Measurements from ENCODE around the gene IRX4.

IRX4 gene

DNA sequence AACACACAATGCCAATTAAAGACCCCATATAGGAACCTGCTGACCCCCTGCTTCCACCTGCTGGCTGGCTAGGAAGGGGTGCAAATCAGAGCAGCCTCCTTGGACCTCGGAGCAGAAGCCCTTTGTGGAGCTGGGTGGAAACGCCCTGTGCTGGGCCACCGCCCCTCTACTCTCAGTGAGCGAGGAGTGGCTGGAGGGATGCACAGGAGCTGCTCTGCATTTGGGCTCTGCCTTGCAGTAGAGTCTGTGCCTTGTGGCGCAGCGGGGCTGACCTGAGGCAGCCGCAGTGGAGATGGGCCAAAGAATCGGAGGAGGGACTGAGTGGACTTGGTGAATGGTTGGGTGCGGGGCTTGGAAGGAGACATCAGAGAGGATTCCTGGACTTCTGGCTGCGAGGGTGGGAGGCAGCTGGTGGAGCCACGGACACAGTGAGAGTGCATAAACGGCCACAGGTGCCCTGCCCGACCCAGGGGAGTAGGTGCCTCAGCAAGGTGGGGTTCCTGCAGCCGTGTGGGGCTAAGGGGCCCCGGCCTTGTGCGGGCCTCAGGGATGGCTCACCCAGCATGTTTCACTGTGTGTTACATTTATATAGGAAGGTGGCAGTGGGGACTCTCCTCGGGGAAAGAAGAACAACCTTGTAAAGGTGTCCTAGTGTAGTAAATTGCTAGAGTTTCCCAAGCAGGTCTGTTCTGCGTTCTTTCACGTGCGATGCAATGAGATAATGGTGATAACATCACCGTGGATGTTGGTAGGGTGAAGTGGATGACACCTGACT, 14.1 kb upstream of the IRX4 start:
- DNase-seq (ENCODE audit: extremely low read depth, low read depth), result no peak
- no peak for TF ChIP-seq CTCF (IDR thresholded peaks at IDR 0.05; ENCODE audit: low read depth, low read length)

GRCh38 chr5:1895739-1896420, 13.2 kb upstream of the IRX4 start:
- no peak for TF ChIP-seq CTCF (IDR thresholded peaks at IDR 0.05; ENCODE audit: low read depth, low read length)
- no peak for DNase-seq (ENCODE audit: extremely low read depth, low read depth)

- DNase-seq (ENCODE audit: extremely low read depth, low read depth), result no peak
- TF ChIP-seq CTCF (IDR thresholded peaks at IDR 0.05; ENCODE audit: low read depth, low read length), result no peak
Observed at GRCh38 chr5:1894243-1894642, 11.5 kb upstream of the IRX4 start.

GRCh38 chr5:1893754-1894153, 11.0 kb upstream of the IRX4 start:
- no peak for DNase-seq (ENCODE audit: extremely low read depth, low read depth)
- no peak for TF ChIP-seq CTCF (IDR thresholded peaks at IDR 0.05; ENCODE audit: low read depth, low read length)

- TF ChIP-seq CTCF (IDR thresholded peaks at IDR 0.05; ENCODE audit: low read depth, low read length), result no peak
- no peak for DNase-seq (ENCODE audit: extremely low read depth, low read depth)
Observed at GRCh38 chr5:1892685-1893445, 10.1 kb upstream of the IRX4 start.

DNA sequence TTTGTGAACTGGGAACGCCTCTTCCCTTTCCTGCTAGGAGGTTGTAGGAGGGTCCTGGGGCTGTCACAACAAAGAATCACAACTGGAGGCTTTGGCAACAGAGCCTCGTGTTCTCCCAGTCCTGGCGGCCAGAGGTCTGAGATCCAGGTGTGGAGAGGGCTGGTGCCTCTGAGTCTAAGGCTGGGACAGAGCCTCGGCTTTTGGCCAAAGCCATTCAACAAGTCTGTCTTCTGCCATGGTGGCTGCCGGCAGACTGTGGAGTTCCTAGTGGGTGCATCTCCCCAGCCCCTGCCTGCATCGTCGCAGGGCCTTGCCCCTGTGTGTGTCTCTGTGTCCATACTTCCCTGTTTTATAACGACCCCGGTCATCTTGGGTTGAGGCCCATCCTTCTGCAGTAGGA, 9.5 kb upstream of the IRX4 start:
- DNase-seq (ENCODE audit: extremely low read depth, low read depth), result no peak
- TF ChIP-seq CTCF (IDR thresholded peaks at IDR 0.05; ENCODE audit: low read depth, low read length), result no peak

GRCh38 chr5:1891391-1891790, 8.7 kb upstream of the IRX4 start:
- no peak for DNase-seq (ENCODE audit: extremely low read depth, low read depth)
- no peak for TF ChIP-seq CTCF (IDR thresholded peaks at IDR 0.05; ENCODE audit: low read depth, low read length)
